ENCODE data around the gene TMEM132C.
"Not testable (repeated sequence)": the region's sequence is repeated elsewhere in the genome, so short reads cannot be mapped to it uniquely, and the experiment has no call there.

Gene TMEM132C

DNA sequence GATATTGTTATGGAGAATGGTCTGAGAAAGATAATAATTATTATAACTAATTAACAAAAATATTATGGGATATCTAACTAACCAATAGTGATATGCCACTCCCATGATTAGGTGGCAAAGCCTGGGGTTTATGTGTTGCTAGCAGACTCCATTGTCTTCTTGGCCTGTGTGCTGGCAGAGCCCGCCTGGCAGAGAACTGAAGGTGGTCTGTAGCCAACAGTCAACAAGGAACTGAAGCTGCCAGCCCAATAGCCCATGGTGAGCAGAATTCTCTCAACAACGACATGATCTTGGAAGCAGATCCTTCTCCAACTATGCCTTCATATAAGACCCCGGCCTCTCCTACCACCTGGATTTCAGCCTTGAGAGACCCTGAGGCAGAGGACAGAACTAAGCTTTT lies 298.0 kb downstream of the TMEM132C start:
- DNase-seq (ENCODE audit: low spot score): no peak

GRCh38 chr12:128567730-128568129 lies 300.8 kb downstream of the TMEM132C start:
- DNase-seq (ENCODE audit: low spot score): no peak

DNA sequence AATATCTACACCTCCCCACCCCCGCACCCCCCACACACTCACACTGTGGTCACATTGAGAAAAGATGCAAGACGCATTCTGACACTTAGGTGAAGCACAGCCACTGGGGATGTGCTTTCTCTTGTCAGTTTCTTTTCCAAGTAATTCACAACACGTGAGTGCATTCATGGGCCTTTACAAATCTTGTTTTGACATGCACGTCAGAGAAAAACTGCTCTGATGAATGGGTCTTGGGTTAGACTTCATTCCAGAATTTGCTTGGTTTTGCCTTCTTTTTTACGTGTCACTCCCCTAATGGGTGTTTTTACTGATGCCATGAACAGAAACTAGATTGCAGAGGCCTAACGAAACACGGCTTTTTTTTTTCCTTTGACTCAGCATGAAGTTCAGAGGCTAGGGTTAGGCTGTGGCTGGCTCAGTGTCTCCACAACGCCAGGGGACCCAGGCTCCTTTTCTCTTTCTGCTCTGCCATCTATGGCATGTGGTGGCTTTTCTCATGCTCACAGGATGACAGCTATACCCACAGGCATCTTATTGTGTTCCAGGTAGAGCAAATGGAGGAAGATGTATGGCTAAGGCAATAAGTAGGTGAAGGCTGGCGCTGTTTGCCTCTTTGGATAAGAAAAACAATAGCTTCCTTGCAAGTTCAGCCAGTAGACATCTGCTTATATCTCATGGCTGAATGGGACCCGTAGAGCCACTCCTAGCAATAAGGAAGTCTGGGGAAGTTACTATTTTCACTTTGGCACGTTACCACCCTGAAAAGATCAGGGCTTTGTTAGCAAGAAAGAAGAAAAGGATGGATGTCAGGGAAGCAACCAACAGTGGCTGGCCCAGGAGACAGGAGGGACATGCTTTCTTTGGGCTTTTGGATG lies 303.5 kb downstream of the TMEM132C start:
- no peak for DNase-seq (ENCODE audit: low spot score)

DNA sequence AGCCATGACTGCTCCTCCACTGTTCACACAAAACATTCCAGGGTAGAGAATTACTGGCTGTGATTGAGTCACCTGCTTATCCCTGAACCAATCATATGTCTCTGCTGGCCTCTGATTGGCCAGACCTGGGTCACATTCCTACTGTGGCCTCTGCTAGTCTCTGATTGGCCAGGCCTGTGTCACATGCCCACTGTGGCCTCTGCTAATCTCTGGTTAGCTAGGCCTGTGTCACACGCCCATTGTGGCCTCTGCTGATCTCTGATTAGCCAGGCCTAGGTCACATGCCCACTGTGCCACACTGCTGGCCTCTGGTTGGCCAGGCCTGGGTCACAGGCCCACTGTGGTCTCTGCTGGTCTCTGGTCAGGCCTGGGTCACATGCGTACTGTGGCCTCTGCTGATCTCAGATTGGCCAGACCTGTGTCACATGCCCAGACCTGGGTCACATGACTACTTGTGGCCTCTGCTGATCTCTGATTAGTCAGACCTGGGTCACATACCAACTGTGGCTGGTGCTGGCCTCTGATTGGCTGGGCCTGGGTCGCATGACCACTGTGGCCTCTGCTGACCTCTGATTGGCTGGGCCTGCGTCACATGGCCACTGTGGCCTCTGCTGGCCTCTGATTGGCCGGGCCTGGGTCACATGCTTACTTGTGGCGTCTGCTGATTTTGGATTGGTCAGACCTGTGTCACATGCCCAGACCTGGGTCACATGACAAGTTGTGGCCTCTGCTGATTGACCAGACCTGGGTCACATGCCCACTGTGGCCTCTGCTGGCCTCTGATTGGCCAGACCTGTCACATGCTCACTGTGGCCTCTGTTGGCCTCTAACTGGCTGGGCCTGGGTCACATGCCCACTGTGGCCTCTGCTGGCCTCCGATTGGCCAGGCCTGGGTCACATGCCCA lies 305.2 kb downstream of the TMEM132C start:
- DNase-seq (ENCODE audit: low spot score): peak; percentile 77

- DNase-seq (ENCODE audit: low spot score): no peak
Measured at GRCh38 chr12:128573907-128574306, 306.9 kb downstream of the TMEM132C start.

GRCh38 chr12:128578045-128578444 lies 311.1 kb downstream of the TMEM132C start:
- DNase-seq (ENCODE audit: low spot score): no peak

GRCh38 chr12:128581321-128581761 lies 314.4 kb downstream of the TMEM132C start:
- no peak for DNase-seq (ENCODE audit: low spot score)

DNA sequence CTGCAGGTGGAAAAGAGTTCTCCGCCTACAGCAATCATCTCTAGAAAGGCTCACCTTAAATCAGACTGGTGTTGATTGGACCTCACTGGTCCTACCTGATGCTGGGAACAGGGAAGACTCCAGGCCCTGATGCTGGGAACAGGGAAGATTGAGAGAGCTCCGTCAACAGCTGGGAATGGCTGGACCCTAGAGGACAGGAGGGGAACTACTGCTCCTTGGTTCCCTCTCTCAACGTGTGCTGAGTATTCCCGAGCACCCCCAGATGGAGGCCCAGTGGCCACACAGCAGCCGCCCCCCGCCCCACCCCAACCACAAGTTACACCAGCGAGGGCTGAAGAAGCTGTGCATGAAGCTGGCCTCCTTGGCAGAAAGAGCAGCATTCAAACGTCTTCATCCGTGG lies 316.5 kb downstream of the TMEM132C start:
- no peak for DNase-seq (ENCODE audit: low spot score)

GRCh38 chr12:128586451-128587029 lies 319.6 kb downstream of the TMEM132C start:
- no peak for DNase-seq (ENCODE audit: low spot score)

DNA sequence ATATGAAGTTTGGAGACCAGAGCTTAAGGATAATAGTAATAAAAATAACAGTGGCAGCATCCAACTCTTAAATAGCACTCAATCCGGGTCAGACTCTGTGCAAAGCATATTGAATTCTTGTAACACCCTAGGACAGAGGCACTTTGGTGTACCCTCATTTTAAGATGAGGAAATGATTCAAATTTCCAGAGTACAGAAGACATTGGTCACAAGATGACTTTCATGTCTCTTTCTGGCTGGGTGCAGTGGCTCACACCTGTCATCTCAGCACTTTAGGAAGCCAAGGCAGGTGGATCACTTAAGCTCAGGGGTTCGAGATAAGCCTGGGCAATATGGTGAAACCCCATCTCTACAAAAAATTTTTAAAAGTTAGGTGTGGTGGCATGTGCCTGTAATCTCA lies 320.9 kb downstream of the TMEM132C start:
- DNase-seq (ENCODE audit: low spot score): no peak

DNA sequence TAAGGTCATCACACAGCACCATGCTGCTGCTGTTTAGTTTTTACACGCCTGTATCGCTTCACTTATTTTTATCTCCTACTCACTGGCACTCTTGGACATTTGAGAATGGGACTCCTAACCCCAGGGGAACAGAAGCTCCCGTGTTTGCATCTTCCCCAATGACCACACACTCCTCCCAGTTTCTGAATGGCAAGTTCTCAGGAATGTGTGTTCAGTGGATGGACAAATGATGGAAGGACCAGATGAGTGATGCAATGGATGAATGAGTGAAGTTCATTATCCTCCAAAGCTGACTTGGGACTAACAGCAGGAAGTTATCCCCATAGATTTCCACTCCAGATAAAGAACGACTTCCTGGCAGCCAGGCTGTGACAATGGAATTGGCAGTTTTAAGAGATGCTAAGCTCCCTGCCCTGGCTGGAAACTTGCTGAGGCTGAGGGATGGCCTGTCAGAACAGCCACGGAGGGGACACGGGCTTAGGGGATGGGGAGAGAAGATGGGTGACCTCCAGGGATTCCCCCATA lies 325.3 kb downstream of the TMEM132C start:
- DNase-seq (ENCODE audit: low spot score): no peak

- DNase-seq (ENCODE audit: low spot score): no peak
Measured at GRCh38 chr12:128594521-128594920, 327.6 kb downstream of the TMEM132C start.

DNA sequence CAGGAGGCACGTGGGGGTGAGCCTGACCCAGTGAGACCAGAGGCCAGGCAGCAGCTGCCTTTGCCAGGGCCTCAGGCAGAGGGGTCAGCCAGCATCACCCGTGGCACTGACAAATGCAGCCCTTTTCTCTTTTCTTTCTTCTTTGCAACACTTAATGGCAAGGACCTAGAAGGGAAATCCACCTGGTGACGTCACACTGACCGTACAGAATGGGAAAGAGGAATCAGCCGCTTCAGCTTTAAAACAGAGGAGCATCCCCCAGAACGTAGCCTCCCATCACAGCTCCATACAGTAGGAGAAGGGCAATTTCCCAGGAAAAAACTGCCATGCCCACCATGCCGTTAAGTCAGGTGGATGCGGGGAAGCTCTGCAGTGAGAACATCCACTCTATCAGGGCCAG lies 328.6 kb downstream of the TMEM132C start:
- DNase-seq (ENCODE audit: low spot score): no peak

DNA sequence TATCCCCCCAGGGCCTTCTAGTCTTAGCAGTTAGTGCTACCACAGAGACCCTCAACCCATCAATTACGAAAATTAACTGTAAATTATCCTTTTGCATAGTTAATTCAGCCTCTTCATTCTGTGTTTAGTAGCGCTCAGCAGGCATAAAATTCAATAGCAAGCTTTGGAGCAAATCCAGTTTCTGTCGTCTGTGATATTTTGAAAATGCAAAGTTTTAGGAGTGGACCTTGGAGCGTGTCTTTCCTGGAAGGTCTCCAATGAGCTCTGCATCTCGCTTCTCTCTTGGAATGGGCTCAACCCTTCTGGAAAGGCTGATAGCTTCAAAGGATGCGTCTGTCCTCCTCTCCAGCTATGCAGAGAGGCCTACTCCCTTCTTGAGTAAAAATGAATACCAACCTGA lies 333.9 kb downstream of the TMEM132C start:
- DNase-seq (ENCODE audit: low spot score): no peak

- no peak for DNase-seq (ENCODE audit: low spot score)
Measured at GRCh38 chr12:128603573-128604115, 336.7 kb downstream of the TMEM132C start.

DNA sequence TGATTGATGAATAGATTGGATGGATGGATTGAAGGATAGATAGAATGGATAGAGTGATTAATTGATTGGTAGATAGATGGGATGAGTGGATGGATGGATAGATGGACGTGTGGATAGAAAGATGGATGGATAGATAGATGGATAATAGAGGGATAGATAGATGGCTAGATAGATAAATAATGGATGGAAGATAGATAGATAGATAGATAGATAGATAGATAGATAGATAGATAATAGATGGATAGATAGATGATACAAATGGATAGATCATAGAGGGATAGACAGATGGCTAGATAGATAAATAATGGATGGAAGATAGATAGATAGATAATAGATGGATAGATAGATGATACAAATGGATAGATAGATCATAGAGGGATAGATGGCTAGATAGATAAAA lies 337.2 kb downstream of the TMEM132C start:
- DNase-seq (ENCODE audit: low spot score): not testable (repeated sequence)

DNA sequence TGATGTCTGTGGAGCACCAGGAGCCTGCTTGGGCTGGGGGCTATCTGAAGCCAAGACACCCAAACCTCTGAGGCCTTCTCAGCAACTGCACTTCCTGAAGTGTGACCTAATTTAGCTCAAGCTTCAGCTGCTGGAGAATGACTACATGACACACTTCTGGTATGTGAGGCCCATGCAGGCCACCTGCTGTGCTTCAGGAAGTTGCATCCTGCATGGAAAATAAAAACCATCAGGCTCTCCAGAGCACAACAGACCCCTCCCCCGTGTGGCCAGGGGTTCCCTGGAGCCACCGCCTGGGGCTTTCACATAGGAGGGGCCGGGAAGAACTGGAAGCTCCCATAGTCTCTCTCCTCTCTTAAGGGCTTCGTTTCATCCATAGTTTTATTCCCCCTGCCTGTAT lies 339.1 kb downstream of the TMEM132C start:
- no peak for DNase-seq (ENCODE audit: low spot score)

DNA sequence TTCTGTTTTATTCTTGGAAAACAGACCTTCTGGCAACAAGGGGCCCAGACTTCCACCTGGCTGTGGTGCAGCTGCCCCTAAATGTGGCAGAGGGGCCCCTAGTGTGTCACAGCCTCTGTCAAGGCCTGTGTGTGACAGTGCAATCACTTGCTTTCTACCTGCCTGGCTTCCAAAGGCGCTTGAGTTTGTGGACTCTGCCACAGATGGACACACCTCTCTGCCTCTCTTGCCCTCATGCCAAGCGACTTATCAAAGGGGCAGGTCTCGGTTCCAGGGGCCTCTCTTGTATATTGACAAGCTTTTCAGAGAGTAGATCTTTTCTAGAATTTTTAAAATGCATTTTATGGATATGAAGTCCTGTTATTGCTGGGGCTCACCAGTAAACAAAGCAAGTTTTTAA lies 339.6 kb downstream of the TMEM132C start:
- no peak for DNase-seq (ENCODE audit: low spot score)

- no peak for DNase-seq (ENCODE audit: low spot score)
Measured at GRCh38 chr12:128606970-128607369, 340.0 kb downstream of the TMEM132C start.

DNA sequence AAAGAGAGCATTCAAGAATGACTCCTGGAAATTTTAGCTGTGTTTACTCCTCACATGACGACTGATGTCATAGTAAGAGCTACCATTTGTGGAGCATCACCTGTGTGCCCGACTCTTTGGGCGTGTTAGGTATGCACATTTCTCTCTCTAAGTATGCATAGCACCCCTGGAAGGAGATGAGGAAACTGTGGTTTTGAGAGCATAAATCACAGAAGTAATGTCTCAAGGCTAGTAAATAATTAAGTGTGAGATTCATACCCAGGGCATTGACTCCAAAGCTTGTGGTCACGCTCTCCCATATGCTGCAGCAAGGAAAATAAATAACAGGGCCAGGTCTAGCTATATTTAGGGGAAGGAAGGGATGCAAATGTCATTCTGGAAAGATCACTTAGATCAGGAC lies 340.7 kb downstream of the TMEM132C start:
- DNase-seq (ENCODE audit: low spot score): no peak

GRCh38 chr12:128609861-128610260 lies 342.9 kb downstream of the TMEM132C start:
- DNase-seq (ENCODE audit: low spot score): no peak

DNA sequence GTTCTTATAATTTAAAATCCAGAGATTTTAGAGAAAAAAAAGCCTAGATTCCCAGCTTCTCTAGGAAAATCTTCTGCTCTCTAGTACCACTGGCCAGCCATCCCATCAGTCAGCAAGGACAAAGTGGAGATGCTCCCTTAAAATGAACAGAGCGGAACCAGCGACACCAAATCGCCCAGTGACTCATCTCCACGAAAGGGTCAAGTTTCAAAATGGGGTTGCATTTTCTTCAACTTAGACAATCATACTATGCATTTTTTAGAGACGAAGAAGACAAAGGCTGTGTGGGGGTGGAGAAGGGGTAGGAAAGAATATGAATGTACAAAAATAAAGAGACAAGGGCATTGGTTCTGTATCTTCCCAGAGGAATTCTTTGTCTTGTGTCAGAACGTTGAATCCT lies 344.8 kb downstream of the TMEM132C start:
- DNase-seq (ENCODE audit: low spot score): no peak

Measured in NAMALWA (cell line).